Motor neuron (in vitro differentiated cells): ENCODE results near the gene ACOT7. TPM values are rescaled to one million over a fixed set of nuclear protein-coding genes. Genes with fewer than 3 reads are reported as not detected.
"Not testable (repeated sequence)": the region's sequence is repeated elsewhere in the genome, so short reads cannot be mapped to it uniquely, and the experiment has no call there.

ENCODE experiments used
- ATAC-seq, 8 experiments: fragments of 200-7000 bp; cut with Tn5 transposase; replicated peaks in 6 of 8; 2 replicates each; pipeline ENCODE4 v1.8.0; 2021; ENCODE audit warnings: mild to moderate bottlenecking in 8 of 8, moderate library complexity in 8 of 8
- H3K27ac ChIP-seq, 2 donors: fragments of 250-450 bp; sonication (Bioruptor Pico); 2 replicates each; pipeline ENCODE4 v1.9.0; 2021; ENCODE audit warnings: antibody characterized with exemption in 2 of 2, mild to moderate bottlenecking in 2 of 2, moderate library complexity in 1 of 2
- H3K4me1 ChIP-seq, 2 donors: fragments of 250-450 bp; sonication (Bioruptor Pico); replicated peaks in 1 of 2; 2 replicates each; pipeline ENCODE4 v1.6.1; 2021; ENCODE audit warnings: antibody characterized with exemption in 2 of 2, mild to moderate bottlenecking in 2 of 2, moderate library complexity in 1 of 2
- H3K4me3 ChIP-seq, 5 donors: fragments of 250-450 bp; sonication (Bioruptor Pico); 2 replicates each; pipeline ENCODE4 v1.9.0; 2021; ENCODE audit warnings: antibody characterized with exemption in 5 of 5, mild to moderate bottlenecking in 5 of 5, moderate library complexity in 4 of 5
- WGBS, 10 experiments: fragments of 450-650 bp; shearing (Covaris generic); methylation state at CpG; one replicate each; pipeline ENCODE4 v1.0.0; 2022; 5-methylcytosine and 5-hydroxymethylcytosine counted together
- in situ Hi-C, 9 experiments: fragments of 400-800 bp; cut with MboI; loops; one replicate each; pipeline ENCODE4 v1.15.0; 2021; ENCODE audit warnings: low sequenced_read_pairs in 9 of 9, low pct_unique_long_range_greater_than_20kb in 2 of 9; ENCODE audit not compliant: unreplicated experiment in 9 of 9
- total RNA-seq, 8 experiments: library from RNA; unstranded; fragments of 300-600 nt; gene quantifications; 2 replicates each; pipeline versions ENCODE4 v1.2.3 to v1.2.4, GENCODE V29; 2022

ACOT7 gene, protein sequence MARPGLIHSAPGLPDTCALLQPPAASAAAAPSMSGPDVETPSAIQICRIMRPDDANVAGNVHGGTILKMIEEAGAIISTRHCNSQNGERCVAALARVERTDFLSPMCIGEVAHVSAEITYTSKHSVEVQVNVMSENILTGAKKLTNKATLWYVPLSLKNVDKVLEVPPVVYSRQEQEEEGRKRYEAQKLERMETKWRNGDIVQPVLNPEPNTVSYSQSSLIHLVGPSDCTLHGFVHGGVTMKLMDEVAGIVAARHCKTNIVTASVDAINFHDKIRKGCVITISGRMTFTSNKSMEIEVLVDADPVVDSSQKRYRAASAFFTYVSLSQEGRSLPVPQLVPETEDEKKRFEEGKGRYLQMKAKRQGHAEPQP
- total RNA-seq = 100 to 1,000 TPM in 2 of 8 experiments, 10 to 100 TPM in 5, 1 to 10 TPM in 1; 6.9 to 127 (median 80.5) TPM

DNA sequence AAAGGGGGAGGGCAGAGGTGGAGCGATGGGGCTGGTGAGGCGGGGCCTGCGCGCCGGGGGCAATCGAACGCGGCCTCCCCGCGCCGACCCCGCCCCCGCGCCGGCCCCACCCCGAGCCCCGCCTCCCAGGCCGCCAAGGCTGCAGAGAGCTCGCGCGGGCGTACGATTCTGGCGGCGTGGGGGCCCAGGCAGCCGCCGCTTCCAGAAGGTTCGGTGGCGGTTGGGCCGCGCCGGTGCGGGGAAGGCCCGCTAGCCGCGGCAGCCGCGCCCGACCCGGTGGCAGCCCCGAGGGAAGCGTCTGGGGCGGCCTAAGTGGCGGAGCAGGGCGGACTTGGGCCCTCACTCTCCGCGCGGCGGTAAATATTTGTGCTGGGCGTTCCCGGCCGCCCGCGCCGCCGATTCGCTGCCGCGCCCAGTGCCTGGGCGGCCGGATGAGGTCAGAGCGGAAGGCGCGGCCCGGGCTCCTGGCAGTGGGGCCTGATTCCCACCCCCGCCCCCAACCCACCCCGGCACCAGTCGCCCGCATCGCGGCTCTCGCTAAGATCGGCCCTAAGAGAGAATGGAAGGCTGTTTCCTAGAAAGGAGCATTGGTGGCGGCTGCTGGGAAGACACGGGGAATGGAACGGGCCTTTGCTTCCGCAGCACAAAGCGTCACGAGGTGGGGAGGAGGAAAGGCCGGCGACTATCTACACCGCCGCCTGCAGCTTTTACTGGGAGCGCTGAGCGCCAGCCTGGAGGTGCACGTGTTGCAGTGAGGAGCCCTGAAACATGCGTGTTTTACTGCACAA lies at the start of gene ACOT7:
Gene ACOT7, minus strand, starts transcription at position 368 of the 788 bp plus-strand sequence. CDS start 368 bp downstream, outside the sequence.
- Histone ChIP-seq H3K4me1 (peaks cover 15 to 18% of the 10 kb centered on the region in 2 donors), H3K4me3 (peak within 1 kb of the TSS; percentile 53 to 88 (median 64)), H3K27ac (peak within 1 kb of the TSS; percentile 93 to 96)
- WGBS, 10 experiments = 0 to 20% (median 0%) methylated on average over 1 to 14 of the region's 87 CpGs; no CpG with 5 or more reads in 4 of the 10 experiments
- in situ Hi-C loops = no loop called here
- peak; percentile 85 to 92 (median 87) for ATAC-seq

DNA sequence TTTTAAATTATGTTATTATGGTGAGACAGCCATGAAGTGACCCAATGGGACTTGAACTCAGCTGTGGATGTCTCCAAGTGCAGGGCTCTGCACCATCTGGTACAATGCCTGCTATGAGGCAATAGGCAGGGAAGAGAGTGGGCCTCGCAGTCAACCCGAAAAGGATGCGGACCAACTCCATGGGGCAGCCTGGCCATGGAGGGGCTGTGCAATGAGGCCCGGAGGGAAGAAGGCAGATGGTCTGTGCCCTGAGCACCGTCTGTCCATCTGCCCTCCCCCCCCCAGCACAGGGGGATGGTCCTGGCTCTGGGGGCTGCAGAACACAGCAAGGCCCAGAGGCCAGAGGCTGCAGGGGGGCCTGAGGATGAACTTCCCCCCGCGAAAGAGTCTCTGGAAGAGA lies 48.0 kb upstream of the ACOT7 start:
- Histone ChIP-seq H3K4me3 (no peak overlapping the region), H3K4me1 (peaks cover 11 to 21% of the 10 kb centered on the region in 2 donors), H3K27ac (no peak overlapping the region)
- in situ Hi-C loops = loop anchor here in 1 of 9 experiments (25.0 kb wide), 1 partner anchor 204 kb away; the partner anchor contains the start of genes HES3 and ICMT
- no peak for ATAC-seq
- WGBS, 10 experiments = 50 to 100% (median 71%) methylated on average over 1 to 6 of the region's 7 CpGs; no CpG with 5 or more reads in 4 of the 10 experiments

DNA sequence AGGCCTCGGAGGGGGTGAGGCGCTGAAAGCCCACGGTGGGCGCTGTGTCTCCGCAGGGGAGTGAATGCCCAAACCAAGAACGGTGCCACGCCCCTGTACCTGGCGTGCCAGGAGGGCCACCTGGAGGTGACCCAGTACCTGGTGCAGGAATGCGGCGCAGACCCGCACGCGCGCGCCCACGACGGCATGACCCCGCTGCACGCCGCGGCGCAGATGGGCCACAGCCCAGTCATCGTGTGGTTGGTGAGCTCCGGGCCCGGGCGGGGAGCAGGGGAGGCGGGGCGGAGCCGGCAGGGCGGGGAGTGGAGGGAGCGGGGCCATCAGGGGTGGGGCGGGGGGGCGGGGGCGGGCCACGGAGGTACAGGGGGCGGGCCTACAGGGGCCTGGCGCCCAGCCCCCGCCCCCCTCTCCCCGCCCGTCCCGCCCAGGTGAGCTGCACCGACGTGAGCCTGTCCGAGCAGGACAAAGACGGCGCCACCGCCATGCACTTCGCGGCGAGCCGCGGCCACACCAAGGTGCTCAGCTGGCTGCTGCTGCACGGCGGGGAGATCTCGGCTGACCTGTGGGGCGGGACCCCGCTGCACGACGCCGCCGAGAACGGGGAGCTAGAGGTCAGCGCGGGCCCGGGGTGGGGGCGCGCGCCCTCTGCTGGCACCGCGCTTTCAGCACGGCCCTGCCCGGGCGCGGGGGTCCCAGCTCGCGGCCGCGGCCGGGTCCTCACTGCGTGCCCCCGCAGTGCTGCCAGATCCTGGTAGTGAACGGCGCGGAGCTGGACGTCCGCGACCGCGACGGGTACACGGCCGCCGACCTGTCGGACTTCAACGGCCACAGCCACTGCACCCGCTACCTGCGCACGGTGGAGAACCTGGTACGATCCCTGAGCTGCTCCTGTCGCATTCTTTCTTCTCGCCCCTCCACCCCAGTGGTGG lies 46.9 kb upstream of the ACOT7 start:
- 6 to 25% (median 14%) methylated on average over 10 to 24 of the region's 101 CpGs; no CpG with 5 or more reads in 6 of the 10 experiments for WGBS, 10 experiments
- Histone ChIP-seq H3K4me3 (peak overlapping the region in 2 of 5 donors; percentile 21 to 24), H3K4me1 (peaks cover 9 to 18% of the 10 kb centered on the region in 2 donors), H3K27ac (no peak overlapping the region)
- in situ Hi-C loops = loop anchor here in 1 of 9 experiments (25.0 kb wide), 1 partner anchor 203 kb away; the partner anchor contains the start of genes HES3 and ICMT
- peak; percentile 30 to 82 (median 76) for ATAC-seq

DNA sequence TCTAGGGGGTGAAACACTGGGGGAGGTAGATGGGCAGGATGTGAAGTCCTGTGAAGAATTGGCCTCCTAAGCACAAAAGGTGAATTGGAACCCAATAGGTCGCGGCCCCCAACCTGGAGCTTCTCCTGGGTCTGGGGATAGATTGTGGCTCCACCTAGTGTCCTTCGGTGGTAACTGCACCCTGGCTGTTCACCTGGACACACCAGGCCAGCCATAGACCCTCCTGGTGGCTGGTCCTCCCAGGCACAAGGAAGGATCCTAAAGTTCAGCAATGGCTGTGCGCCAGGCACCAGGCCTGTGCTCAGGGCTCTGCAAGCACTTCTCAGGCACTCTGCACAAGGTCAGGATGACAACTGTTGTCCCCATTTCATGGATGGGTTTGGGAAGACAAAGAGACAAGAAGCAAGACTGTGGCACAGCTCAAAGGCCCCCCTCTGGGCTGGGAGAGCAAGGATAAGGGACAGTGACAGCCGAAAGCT lies 44.5 kb upstream of the ACOT7 start:
- in situ Hi-C loops = loop anchor here in 1 of 9 experiments (25.0 kb wide), 1 partner anchor 201 kb away; the partner anchor contains the start of genes HES3 and ICMT
- H3K4me1 ChIP-seq = peaks cover 27 to 37% of the 10 kb centered on the region in 2 donors
- WGBS, 10 experiments = 0 to 14% (median 0%) methylated on average over 1 to 4 of the region's 5 CpGs; no CpG with 5 or more reads in 5 of the 10 experiments
- H3K4me3 ChIP-seq = no peak overlapping the region
- ATAC-seq = peak; percentile 23 to 48 (median 39)
- H3K27ac ChIP-seq = no peak overlapping the region

DNA sequence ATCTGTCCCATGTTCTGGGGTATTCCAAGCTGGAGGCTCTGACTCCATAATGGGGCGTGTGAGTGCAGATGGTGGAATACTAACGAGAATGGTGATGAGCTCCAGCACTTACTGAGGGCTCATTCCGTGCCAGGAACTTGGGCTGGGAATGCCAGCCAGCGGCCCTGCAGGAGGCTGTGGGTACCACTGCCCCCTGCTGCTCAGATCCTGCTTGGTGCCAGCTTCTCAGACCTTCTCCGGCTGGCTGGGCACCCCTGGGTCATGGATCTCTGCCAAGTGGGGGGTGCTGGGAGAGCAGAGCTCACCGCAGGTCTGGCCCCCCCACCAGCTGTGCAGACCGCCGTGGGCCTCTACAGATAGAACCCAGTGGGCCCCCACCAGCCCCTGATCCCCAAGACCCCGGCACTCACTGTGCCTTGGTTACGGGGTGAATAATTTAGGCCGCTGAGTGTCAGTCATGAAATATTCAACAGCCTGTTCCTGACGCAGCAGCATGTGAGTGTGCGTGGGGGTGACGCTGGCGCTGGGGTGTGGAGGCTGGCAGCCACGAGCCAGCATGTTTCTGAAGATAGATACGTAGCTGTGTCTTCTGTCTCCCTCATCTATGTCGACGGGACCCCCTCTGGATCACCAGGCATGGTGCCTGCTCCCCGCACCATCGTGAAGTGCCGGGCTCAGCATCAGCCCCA lies 43.6 kb upstream of the ACOT7 start:
- peaks cover 27 to 37% of the 10 kb centered on the region in 2 donors for H3K4me1 ChIP-seq
- in situ Hi-C loops = loop anchor here in 1 of 9 experiments (25.0 kb wide), 1 partner anchor 200 kb away; the partner anchor contains the start of genes HES3 and ICMT
- peak; percentile 20 to 79 (median 61) for ATAC-seq
- H3K4me3 ChIP-seq, H3K27ac ChIP-seq: not testable (repeated sequence)
- WGBS, 10 experiments = 0 to 90% (median 69%) methylated on average over 2 to 7 of the region's 22 CpGs; no CpG with 5 or more reads in 6 of the 10 experiments

DNA sequence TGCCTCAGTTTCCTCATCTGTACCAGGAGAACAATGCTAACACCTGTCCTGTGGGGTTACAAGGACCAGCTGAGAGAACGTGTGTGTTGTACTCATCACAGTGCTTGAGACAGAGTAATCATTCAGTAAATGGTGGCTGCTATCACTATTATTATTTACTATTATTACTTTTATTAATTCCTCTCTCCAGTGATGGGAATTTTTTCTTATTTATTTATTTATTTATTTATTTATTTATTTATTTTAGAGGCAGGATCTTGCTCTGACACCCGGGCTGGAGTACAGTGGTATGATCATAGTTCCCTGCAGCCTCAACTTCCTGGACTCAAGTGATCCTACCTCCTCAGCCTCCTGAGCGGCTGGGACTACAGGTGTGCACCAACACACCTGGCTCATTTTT lies 42.7 kb upstream of the ACOT7 start:
- in situ Hi-C loops = loop anchor here in 1 of 9 experiments (25.0 kb wide), 1 partner anchor 199 kb away; the partner anchor contains the start of genes HES3 and ICMT
- not testable (repeated sequence) for ATAC-seq, H3K27ac ChIP-seq, H3K4me3 ChIP-seq
- WGBS, 10 experiments = 50 to 100% (median 83%) methylated on average over 1 to 3 of the region's 3 CpGs; no CpG with 5 or more reads in 1 of the 10 experiments
- peaks cover 27 to 37% of the 10 kb centered on the region in 2 donors for H3K4me1 ChIP-seq

DNA sequence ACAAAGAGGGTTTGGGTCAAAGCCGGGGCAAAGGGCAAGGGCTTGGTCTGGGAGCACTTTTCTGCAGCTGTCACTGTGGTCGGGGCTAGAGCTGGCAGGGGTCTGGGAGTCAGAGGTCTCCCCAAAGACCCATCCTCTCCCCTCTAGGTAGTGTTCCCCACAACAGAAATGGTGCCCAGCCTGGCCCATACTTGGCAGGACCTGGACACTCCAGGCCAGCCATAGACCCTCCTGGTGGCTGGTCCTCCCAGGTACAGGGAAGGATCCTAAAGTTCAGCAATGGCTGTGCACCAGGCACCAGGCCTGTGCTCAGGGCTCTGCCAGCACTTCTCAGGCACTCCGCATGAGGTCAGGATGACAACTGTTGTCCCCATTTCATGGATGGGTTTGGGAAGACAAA lies 42.0 kb upstream of the ACOT7 start:
- no peak for ATAC-seq
- in situ Hi-C loops = loop anchor here in 1 of 9 experiments (25.0 kb wide), 1 partner anchor 198 kb away; the partner anchor contains the start of genes HES3 and ICMT
- WGBS, 10 experiments = 20 to 60% (median 40%) methylated on average over 1 to 2 of the region's 3 CpGs; no CpG with 5 or more reads in 7 of the 10 experiments
- Histone ChIP-seq H3K27ac (no peak overlapping the region), H3K4me3 (no peak overlapping the region), H3K4me1 (peaks cover 27 to 37% of the 10 kb centered on the region in 2 donors)

DNA sequence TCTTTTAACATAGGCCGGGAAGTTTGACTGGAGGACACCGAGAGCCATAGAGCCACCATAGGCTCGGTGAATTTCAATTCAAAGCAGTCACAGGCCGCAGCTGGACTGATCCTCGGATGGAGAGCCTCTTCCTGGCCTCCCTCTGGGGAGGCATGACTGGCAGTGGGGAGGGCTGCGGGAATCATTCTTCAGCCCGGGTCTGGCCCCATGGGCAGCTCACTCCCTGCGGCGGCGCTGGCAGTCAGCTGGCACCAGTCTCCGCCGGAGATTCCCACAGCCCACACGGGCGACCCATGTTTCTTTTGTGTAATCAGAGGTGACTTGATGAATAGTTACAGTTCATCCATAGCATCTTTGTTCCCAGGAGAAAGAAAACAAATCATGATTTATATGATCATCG lies 41.6 kb upstream of the ACOT7 start:
- no peak overlapping the region for H3K4me3 ChIP-seq
- WGBS, 10 experiments = 46 to 85% (median 63%) methylated on average over 3 to 11 of the region's 15 CpGs; no CpG with 5 or more reads in 6 of the 10 experiments
- in situ Hi-C loops = loop anchor here in 1 of 9 experiments (25.0 kb wide), 1 partner anchor 198 kb away; the partner anchor contains the start of genes HES3 and ICMT
- H3K4me1 ChIP-seq = peaks cover 28 to 39% of the 10 kb centered on the region in 2 donors
- no peak overlapping the region for H3K27ac ChIP-seq
- ATAC-seq = peak in 5 of 8 experiments; percentile 29 to 51 (median 33)

DNA sequence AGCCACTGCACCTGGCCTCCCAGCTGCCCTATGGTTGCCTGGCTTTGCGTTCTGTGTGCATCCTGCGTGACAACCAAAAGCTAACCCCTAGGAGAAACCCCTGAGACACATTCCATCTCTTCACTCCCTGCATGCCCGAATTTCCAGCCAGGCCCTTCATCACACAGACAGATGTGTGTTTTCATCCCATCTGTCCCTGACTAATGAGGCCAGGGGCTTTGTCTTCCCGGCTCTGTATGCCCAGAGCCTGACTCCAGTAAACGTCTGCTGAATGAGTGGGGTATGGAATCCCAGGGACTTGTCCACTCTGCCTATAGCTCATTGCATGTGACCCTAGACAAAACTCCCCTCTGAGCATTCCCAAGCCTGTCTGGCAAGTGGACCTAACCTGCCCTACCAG lies 40.6 kb upstream of the ACOT7 start:
- WGBS, 10 experiments = 6 to 71% (median 26%) methylated on average over 1 to 3 of the region's 5 CpGs; no CpG with 5 or more reads in 5 of the 10 experiments
- no peak for ATAC-seq
- H3K4me1 ChIP-seq = peaks cover 34 to 35% of the 10 kb centered on the region in 2 donors
- no peak overlapping the region for H3K27ac ChIP-seq
- no peak overlapping the region for H3K4me3 ChIP-seq
- in situ Hi-C loops = loop anchor here in 1 of 9 experiments (25.0 kb wide), 1 partner anchor 197 kb away; the partner anchor contains the start of genes HES3 and ICMT

DNA sequence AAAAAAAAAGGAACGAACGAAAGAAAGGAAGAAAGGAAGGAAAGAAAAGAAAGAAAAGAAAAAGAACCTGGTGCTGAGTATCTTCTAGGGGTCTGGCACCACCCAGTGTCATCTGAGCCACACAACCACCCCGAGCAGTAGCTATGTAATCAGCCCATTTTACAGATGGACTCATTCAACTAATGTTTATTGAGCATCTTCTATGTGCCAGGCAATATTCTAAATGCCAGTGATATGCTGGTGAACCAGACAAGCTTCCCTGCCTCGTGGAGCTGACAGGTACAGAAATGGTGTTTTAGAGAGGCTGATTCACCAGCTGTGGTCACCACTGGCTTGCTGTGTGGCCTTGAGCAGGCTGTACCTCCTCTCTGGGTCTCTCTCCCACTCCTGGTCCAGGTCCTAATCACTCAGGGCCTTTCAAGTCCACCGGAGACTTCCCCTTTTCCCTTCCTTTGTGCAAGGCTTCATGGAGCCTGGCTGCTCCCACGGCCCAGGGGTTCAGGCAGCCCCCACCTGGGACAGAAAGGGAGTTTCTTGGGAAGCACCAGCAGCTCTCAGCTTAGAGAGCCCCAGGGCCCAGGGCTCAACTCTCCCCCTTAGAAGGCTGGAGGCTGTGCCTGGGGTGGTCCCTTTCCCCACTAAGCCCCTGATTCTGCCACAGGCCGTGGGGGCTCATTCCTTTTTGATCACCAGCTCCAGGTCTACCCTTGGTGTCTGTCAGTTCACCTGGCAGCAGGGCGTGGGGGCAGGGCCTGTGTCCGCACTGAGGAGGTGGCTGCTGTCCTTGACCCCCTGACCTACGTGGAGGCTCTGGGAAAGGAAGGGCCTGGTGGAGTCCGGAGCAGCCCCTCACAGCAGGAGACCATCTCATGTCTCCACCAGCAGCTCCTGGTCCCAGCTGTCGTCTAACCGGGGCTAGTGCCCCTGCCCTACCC lies 38.3 kb upstream of the ACOT7 start:
- H3K4me3 ChIP-seq, ATAC-seq: not testable (repeated sequence)
- 19 to 95% (median 58%) methylated on average over 2 to 10 of the region's 13 CpGs for WGBS, 10 experiments

More for the DNA sequence above, 38.3 kb upstream of the ACOT7 start:
- in situ Hi-C loops = loop anchor here in 1 of 9 experiments (25.0 kb wide), 1 partner anchor 195 kb away; the partner anchor contains the start of genes HES3 and ICMT
- H3K4me1 ChIP-seq = peaks cover 26 to 31% of the 10 kb centered on the region in 2 donors
- H3K27ac ChIP-seq = not testable (repeated sequence)
